Colonic mucosa (tissue), 4 donors: Measurements from ENCODE around the gene ZEB2. TPM values are rescaled to one million over a fixed set of nuclear protein-coding genes. Genes with fewer than 3 reads are reported as not detected.

Experiments used
- DNase-seq: peaks from one replicate; pipeline ENCODE4 v3.0.0-alpha.2; 2020
- H3K27ac ChIP-seq: fragments of 200-600 bp; one replicate; pipeline ENCODE4 v1.8.0; 2021
- H3K27me3 ChIP-seq: fragments of 200-600 bp; one replicate; pipeline ENCODE4 v1.8.0; 2021
- H3K36me3 ChIP-seq: fragments of 200-600 bp; one replicate; pipeline ENCODE4 v1.8.0; 2021
- H3K4me1 ChIP-seq: fragments of 200-600 bp; one replicate; pipeline ENCODE4 v1.8.0; 2021; ENCODE audit warnings: mild to moderate bottlenecking
- H3K4me3 ChIP-seq: fragments of 200-600 bp; one replicate; pipeline ENCODE4 v1.8.0; 2021
- H3K9ac ChIP-seq, 2 donors: one replicate each; pipeline ENCODE4 v1.7.0; 2013; ENCODE audit warnings: control low read depth in 2 of 2, low read depth in 2 of 2, low read length in 2 of 2
- H3K9me3 ChIP-seq: fragments of 200-600 bp; one replicate; pipeline ENCODE4 v1.8.0; 2021
- intact Hi-C: fragments of 100-400 bp; cut with DNase I; formaldehyde crosslinking; loops from one replicate; pipeline ENCODE4 v1.14.1; 2022
- total RNA-seq, 2 donors: library from RNA; stranded (reverse); fragmentation: NEBNext Ultra II Directional in 1 of 2; extraction: Animal tissue kit (Norgen Biotek cat#: 25700) in 1 of 2; gene quantifications; one replicate each; pipeline ENCODE4 v1.2.1, GENCODE V29; 2021
- TF ChIP-seq, protein P1 (sequence below): fragments of 200-600 bp; IDR thresholded peaks from one replicate; pipeline ENCODE4 v1.8.0; 2022; ENCODE audit warnings: antibody characterized with exemption, mild to moderate bottlenecking
- donor health status: healthy.
- donor health status: DM: no; HTN: no; CAD: no.
- donor health status: DM: no; HTN: no; CAD: no.

Gene ZEB2
- total RNA-seq, 2 donors from 2014 or later = 17.4 to 29.6 TPM

DNA sequence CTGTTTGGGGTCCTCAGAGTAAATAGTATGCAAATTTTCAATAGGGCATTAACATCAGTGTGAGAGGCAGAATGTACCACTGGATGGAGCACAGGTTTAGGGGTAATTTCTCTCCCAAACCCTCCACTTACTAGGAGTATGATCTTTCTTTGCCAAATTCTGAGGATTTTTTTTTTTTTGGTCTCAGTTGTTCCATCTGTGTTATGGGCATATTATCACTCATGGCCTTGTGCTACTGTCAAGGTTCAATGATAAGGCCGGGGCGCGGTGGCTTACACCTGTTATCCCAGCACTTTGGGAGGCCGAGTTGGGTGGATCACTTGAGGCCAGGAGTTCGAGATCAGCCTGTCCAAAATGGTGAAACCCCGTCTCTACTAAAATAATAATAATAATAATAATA lies 30.2 kb upstream of the ZEB2 start:
- TF ChIP-seq, protein P1, sequence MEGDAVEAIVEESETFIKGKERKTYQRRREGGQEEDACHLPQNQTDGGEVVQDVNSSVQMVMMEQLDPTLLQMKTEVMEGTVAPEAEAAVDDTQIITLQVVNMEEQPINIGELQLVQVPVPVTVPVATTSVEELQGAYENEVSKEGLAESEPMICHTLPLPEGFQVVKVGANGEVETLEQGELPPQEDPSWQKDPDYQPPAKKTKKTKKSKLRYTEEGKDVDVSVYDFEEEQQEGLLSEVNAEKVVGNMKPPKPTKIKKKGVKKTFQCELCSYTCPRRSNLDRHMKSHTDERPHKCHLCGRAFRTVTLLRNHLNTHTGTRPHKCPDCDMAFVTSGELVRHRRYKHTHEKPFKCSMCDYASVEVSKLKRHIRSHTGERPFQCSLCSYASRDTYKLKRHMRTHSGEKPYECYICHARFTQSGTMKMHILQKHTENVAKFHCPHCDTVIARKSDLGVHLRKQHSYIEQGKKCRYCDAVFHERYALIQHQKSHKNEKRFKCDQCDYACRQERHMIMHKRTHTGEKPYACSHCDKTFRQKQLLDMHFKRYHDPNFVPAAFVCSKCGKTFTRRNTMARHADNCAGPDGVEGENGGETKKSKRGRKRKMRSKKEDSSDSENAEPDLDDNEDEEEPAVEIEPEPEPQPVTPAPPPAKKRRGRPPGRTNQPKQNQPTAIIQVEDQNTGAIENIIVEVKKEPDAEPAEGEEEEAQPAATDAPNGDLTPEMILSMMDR = no peak
- DNase-seq = no peak
- no peaks in the 10 kb centered on the region for H3K4me1 ChIP-seq
- no peaks in the 10 kb centered on the region for H3K9me3 ChIP-seq
- no peaks in the 10 kb centered on the region for H3K27me3 ChIP-seq
- no peak overlapping the region for H3K9ac ChIP-seq
- intact Hi-C loops = no loop called here
- no peak overlapping the region for H3K4me3 ChIP-seq
- H3K36me3 ChIP-seq = no peaks in the 10 kb centered on the region
- no peak overlapping the region for H3K27ac ChIP-seq

DNA sequence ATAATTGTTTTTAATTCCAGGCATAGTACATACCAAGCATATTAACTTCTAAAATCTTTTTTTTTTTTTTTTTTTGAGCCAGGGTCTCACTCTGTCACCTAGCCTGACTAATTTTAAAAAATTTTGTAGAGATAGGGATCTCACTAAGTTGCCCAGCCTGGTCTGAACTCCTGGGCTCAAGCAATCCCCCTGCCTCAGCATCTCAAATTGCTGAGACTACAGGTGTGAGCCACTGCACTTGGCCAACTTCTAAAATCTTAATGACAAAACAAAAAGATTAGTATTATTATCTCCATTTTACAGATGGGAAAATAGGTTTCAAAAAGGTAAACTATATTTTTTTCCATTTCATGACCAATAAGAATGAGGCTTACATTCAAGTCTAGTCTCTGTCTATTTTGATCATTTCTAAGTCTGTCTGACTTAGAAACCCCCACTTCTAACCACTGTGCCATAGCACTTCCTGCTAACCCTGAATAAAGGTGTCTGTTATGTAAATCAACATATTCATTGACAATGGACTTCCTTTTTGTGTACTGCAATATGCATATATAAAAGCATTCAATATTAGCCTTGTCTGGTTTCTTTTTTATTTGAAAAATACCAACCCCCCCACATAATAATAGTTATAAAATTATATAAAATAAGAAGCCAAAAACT lies 28.7 kb upstream of the ZEB2 start:
- intact Hi-C loops = no loop called here
- H3K27ac ChIP-seq = no peak overlapping the region
- TF ChIP-seq, protein P1 = no peak
- H3K9ac ChIP-seq = no peak overlapping the region
- no peaks in the 10 kb centered on the region for H3K27me3 ChIP-seq
- no peaks in the 10 kb centered on the region for H3K9me3 ChIP-seq
- no peaks in the 10 kb centered on the region for H3K4me1 ChIP-seq
- no peaks in the 10 kb centered on the region for H3K36me3 ChIP-seq
- no peak for DNase-seq
- H3K4me3 ChIP-seq = no peak overlapping the region

DNA sequence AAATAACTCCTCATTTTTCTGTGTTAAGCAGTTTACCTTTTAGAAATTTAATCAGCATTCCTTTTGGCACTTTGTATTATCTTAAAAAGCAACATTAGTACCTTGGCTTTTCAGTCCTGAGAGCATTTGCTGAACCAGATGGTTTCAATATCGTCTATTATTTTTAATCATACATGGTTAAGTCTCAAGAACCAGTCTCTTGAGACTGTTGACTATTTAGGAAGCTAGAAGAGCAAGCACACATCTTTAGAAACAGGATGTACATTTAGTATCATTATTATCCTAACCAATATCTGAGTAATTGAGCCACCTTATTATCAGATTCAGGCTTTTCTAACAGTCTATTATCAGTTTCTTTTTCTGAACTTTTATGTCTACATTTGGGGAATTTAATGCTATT lies 28.2 kb upstream of the ZEB2 start:
- no peak overlapping the region for H3K9ac ChIP-seq
- no peak overlapping the region for H3K27ac ChIP-seq
- TF ChIP-seq, protein P1 = no peak
- no peaks in the 10 kb centered on the region for H3K36me3 ChIP-seq
- DNase-seq = no peak
- no peak overlapping the region for H3K4me3 ChIP-seq
- H3K9me3 ChIP-seq = no peaks in the 10 kb centered on the region
- no peaks in the 10 kb centered on the region for H3K4me1 ChIP-seq
- intact Hi-C loops = no loop called here
- H3K27me3 ChIP-seq = no peaks in the 10 kb centered on the region

DNA sequence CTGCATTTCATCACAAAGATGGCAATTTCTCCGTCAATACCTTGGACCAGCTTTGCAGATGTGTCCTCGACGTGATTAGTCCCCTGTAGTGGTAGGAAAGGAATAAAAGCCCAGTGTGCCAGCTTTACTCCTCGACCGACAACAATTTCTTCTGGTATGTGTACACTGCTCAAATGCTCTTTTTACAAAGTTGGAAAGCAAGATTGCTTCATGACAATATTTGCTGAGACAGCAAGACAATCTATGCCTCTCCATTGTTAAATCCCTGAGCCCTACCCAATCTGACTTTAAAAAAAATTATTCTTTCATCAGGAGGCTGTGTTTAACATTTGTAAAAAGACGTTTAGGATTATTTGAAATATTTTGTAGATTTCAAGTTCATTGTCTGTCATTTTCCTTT lies 27.6 kb upstream of the ZEB2 start:
- H3K4me1 ChIP-seq = no peaks in the 10 kb centered on the region
- no peak overlapping the region for H3K9ac ChIP-seq
- no peaks in the 10 kb centered on the region for H3K9me3 ChIP-seq
- TF ChIP-seq, protein P1 = no peak
- intact Hi-C loops = no loop called here
- no peaks in the 10 kb centered on the region for H3K27me3 ChIP-seq
- DNase-seq = no peak
- no peak overlapping the region for H3K27ac ChIP-seq
- no peak overlapping the region for H3K4me3 ChIP-seq
- H3K36me3 ChIP-seq = no peaks in the 10 kb centered on the region

DNA sequence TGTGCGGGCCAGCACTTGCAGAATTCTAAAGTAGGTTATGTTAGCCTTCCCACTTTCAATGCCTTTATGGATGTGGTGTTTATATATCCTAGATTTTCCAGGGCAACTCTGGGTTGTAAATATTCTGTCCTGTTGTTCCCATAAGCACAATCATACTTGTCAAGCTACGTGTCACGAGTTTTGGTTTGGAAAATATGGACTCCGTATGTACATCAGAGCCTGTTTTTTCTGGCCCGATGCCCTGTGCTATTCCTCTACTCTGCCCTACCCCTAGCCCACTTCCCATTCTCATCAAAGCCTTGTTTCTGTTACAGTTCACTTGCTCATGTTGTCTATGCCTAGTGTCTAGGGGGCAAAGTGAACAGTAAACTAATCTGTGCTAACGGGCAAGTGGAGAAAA lies 27.0 kb upstream of the ZEB2 start:
- Histone ChIP-seq H3K27me3 (no peaks in the 10 kb centered on the region), H3K9ac (no peak overlapping the region), H3K4me3 (no peak overlapping the region), H3K9me3 (no peaks in the 10 kb centered on the region), H3K4me1 (no peaks in the 10 kb centered on the region), H3K27ac (no peak overlapping the region), H3K36me3 (no peaks in the 10 kb centered on the region)
- no peak for DNase-seq
- intact Hi-C loops = no loop called here
- TF ChIP-seq, protein P1 = no peak
